IMR-90 (cell line): ENCODE data around the gene ABO. TPM values are rescaled to one million over a fixed set of nuclear protein-coding genes. Genes with fewer than 3 reads are reported as not detected.

Experiments used
- ATAC-seq: fragments of 200-7000 bp; cut with Tn5 transposase; 2 replicates; pipeline ENCODE4 v1.9.1; 2020; ENCODE audit warnings: low read depth, mild to moderate bottlenecking, moderate library complexity
- BruUV-seq: library from RNA; stranded (reverse); fragments of 400-500 nt; replicated peaks from 2 replicates; lab custom pipeline; 2021; lab: Mats Ljungman, UMichigan
- CTCF ChIA-PET: fragments of 300-600 bp; formaldehyde crosslinking; extraction: SDS; loops from one replicate; lab custom pipeline; 2021; ENCODE audit warnings: antibody characterized with exemption; lab: Yijun Ruan, JAX
- POLR2A ChIA-PET: fragments of 300-600 bp; sonication (Branson Sonifier 250); formaldehyde crosslinking; loops from one replicate; lab custom pipeline; 2022; ENCODE audit warnings: antibody characterized with exemption; ENCODE audit not compliant: unreplicated experiment; lab: Charles Lee
- DNase-seq: peaks from one replicate; pipeline ENCODE4 v3.0.0; 2013
- H2AFZ ChIP-seq: replicated peaks from 2 replicates; pipeline ENCODE3; 2013; ENCODE audit warnings: low read length, mild to moderate bottlenecking; ENCODE audit not compliant: poor library complexity
- H2AK5ac ChIP-seq: 2 replicates; pipeline ENCODE4 v1.6.1; 2013; ENCODE audit warnings: low read depth, low read length, inconsistent platforms
- H2AK9ac ChIP-seq: replicated peaks from 2 replicates; pipeline ENCODE3; 2013; ENCODE audit warnings: mild to moderate bottlenecking, low read depth, low read length, moderate library complexity; ENCODE audit not compliant: poor library complexity
- H2BK120ac ChIP-seq: 2 replicates; pipeline ENCODE4 v1.6.1; 2013; ENCODE audit warnings: low read depth, low read length, inconsistent platforms
- H2BK15ac ChIP-seq: 3 replicates; pipeline ENCODE4 v1.6.1; 2013; ENCODE audit warnings: low read depth, low read length, inconsistent platforms
- H2BK20ac ChIP-seq: 2 replicates; pipeline ENCODE4 v1.6.1; 2013; ENCODE audit warnings: low read depth, mild to moderate bottlenecking, inconsistent platforms, low read length, moderate library complexity
- H2BK5ac ChIP-seq: 2 replicates; pipeline ENCODE4 v1.6.1; 2013; ENCODE audit warnings: mild to moderate bottlenecking, low read depth, low read length, inconsistent platforms; ENCODE audit not compliant: poor library complexity, severe bottlenecking
- H3K14ac ChIP-seq: replicated peaks from 2 replicates; pipeline ENCODE4 v1.6.1; 2013; ENCODE audit warnings: low read depth, low read length, inconsistent platforms
- H3K18ac ChIP-seq: 2 replicates; pipeline ENCODE4 v1.6.1; 2013; ENCODE audit warnings: low read depth, low read length, control low read depth
- H3K23ac ChIP-seq: 2 replicates; pipeline ENCODE4 v1.6.1; 2013; ENCODE audit warnings: low read depth, low read length, inconsistent platforms
- H3K27ac ChIP-seq: 2 replicates; pipeline ENCODE4 v1.5.1; 2013; ENCODE audit warnings: mild to moderate bottlenecking, control low read depth, low read length; ENCODE audit not compliant: insufficient read depth
- H3K27me3 ChIP-seq: 2 replicates; pipeline ENCODE4 v1.6.1; 2013; ENCODE audit warnings: low read length; ENCODE audit not compliant: control insufficient read depth, insufficient read depth
- H3K36me3 ChIP-seq: 2 replicates; pipeline ENCODE4 v1.6.1; 2013; ENCODE audit warnings: low read length, mixed read lengths; ENCODE audit not compliant: control insufficient read depth, insufficient read depth
- H3K4ac ChIP-seq: 2 replicates; pipeline ENCODE4 v1.6.1; 2013; ENCODE audit warnings: low read depth, low read length, inconsistent platforms
- H3K4me1 ChIP-seq: 2 replicates; pipeline ENCODE4 v1.6.1; 2013; ENCODE audit warnings: low read length, mixed read lengths; ENCODE audit not compliant: control insufficient read depth, insufficient read depth
- H3K4me2 ChIP-seq: 2 replicates; pipeline ENCODE4 v1.6.1; 2013; ENCODE audit warnings: low read depth, mild to moderate bottlenecking, control low read depth, low read length, moderate library complexity
- H3K4me3 ChIP-seq: 2 replicates; pipeline ENCODE4 v1.5.1; 2013; ENCODE audit warnings: low read depth, mild to moderate bottlenecking, control low read depth, low read length, moderate library complexity; ENCODE audit not compliant: insufficient read depth
- H3K56ac ChIP-seq: 2 replicates; pipeline ENCODE4 v1.6.1; 2013; ENCODE audit warnings: low read length, inconsistent platforms; ENCODE audit not compliant: insufficient read depth; ENCODE audit errors: extremely low read depth
- H3K79me1 ChIP-seq, 2 experiments: 2 replicates each; pipeline ENCODE4 v1.6.1; 2013; ENCODE audit warnings: low read length in 2 of 2, inconsistent platforms in 1 of 2, low read depth in 1 of 2
- H3K9ac ChIP-seq: 2 replicates; pipeline ENCODE4 v1.6.1; 2013; ENCODE audit warnings: low read depth, low read length, control low read depth
- H3K9me1 ChIP-seq: 2 replicates; pipeline ENCODE4 v1.6.1; 2013; ENCODE audit warnings: low read length, inconsistent platforms; ENCODE audit not compliant: insufficient read depth
- H3K9me3 ChIP-seq: 2 replicates; pipeline ENCODE4 v1.6.1; 2013; ENCODE audit warnings: low read length; ENCODE audit not compliant: control insufficient read depth, insufficient read depth
- H4K20me1 ChIP-seq: 2 replicates; pipeline ENCODE4 v1.6.1; 2013; ENCODE audit warnings: low read length, inconsistent platforms; ENCODE audit not compliant: insufficient read depth
- H4K5ac ChIP-seq: 2 replicates; pipeline ENCODE4 v1.6.1; 2013; ENCODE audit warnings: mild to moderate bottlenecking, low read depth, low read length, control low read depth
- H4K8ac ChIP-seq, 2 experiments: 2 replicates each; pipeline ENCODE4 v1.6.1; 2013; ENCODE audit warnings: low read depth in 2 of 2, low read length in 2 of 2, control low read depth in 1 of 2, inconsistent platforms in 1 of 2
- H4K91ac ChIP-seq: 2 replicates; pipeline ENCODE4 v1.6.1; 2013; ENCODE audit warnings: low read depth, low read length, inconsistent platforms; ENCODE audit not compliant: insufficient read depth
- BHLHE40 ChIP-seq: fragments of 150-350 bp; IDR thresholded peaks from 2 replicates; pipeline ENCODE4 v1.6.1; 2016; ENCODE audit warnings: mild to moderate bottlenecking, low read depth, low read length
- CEBPB ChIP-seq: IDR thresholded peaks from 2 replicates; pipeline ENCODE4 v1.6.1; 2012; ENCODE audit warnings: low read depth, low read length, improper control_type of control experiment
- CHD1 ChIP-seq: IDR thresholded peaks from 2 replicates; pipeline ENCODE4 v1.6.1; 2012; ENCODE audit warnings: low read depth, low read length, improper control_type of control experiment
- FOS ChIP-seq: fragments of 150-350 bp; IDR thresholded peaks from 2 replicates; pipeline ENCODE4 v1.6.1; 2016; ENCODE audit warnings: low read depth, low read length
- MAFK ChIP-seq: IDR thresholded peaks from 2 replicates; pipeline ENCODE4 v1.6.1; 2012; ENCODE audit warnings: low read depth, low read length, improper control_type of control experiment
- MXI1 ChIP-seq: IDR thresholded peaks from 2 replicates; pipeline ENCODE4 v1.6.1; 2012; ENCODE audit warnings: low read depth, mild to moderate bottlenecking, low read length, moderate library complexity, borderline replicate concordance
- NFE2L2 ChIP-seq: fragments of 150-350 bp; IDR thresholded peaks from 2 replicates; pipeline ENCODE4 v1.6.1; 2016; ENCODE audit warnings: low read depth, mild to moderate bottlenecking, low read length
- POLR2A ChIP-seq: IDR thresholded peaks from 2 replicates; pipeline ENCODE4 v1.6.1; 2012; ENCODE audit warnings: mild to moderate bottlenecking, low read depth, low read length
- RFX5 ChIP-seq: IDR thresholded peaks from 2 replicates; pipeline ENCODE4 v1.8.0; 2012; ENCODE audit warnings: low read depth, mild to moderate bottlenecking, low read length, moderate library complexity
- SMC3 ChIP-seq: fragments of 150-350 bp; IDR thresholded peaks from 2 replicates; pipeline ENCODE4 v1.6.1; 2016; ENCODE audit warnings: low read depth, mild to moderate bottlenecking, antibody characterized with exemption, low read length, moderate library complexity
- WGBS, 2 experiments: methylation state at CpG; one replicate each; pipeline versions ENCODE4 v1.1.5 to v1.1.7; 2013; ENCODE audit warnings: missing lambda C conversion rate in 2 of 2; ENCODE audit not compliant: insufficient read length in 1 of 2; ENCODE audit errors: extremely low coverage in 2 of 2; 5-methylcytosine and 5-hydroxymethylcytosine counted together
- dilution Hi-C: fragments of 300-500 bp; cut with HindIII; formaldehyde crosslinking; loops from one replicate; pipeline ENCODE4 v1.14.3; 2018; ENCODE audit warnings: low sequenced_read_pairs; ENCODE audit not compliant: unreplicated experiment
- in situ Hi-C: fragments of 300-500 bp; cut with MboI; formaldehyde crosslinking; loops from 3 replicates; pipeline ENCODE4 v1.14.3; 2019; ENCODE audit warnings: low sequenced_read_pairs, inconsistent platforms, mixed read lengths
- intact Hi-C: fragments of 100-400 bp; cut with micrococcal nuclease; formaldehyde crosslinking; loops from 2 replicates; pipeline ENCODE4 v1.10.0; 2022
- polyA plus RNA-seq, 3 experiments: library from polyadenylated mRNA; depleted of rRNA; stranded (reverse); fragments of >200 nt; gene quantifications; 2 replicates each; pipeline ENCODE4 v1.2.3, GENCODE V29; 2012; ENCODE audit warnings: low replicate concordance in 1 of 3
- total RNA-seq: library from RNA; depleted of rRNA; stranded (reverse); fragments of >200 nt; gene quantifications from 2 replicates; pipeline ENCODE4 v1.2.3, GENCODE V29; 2012
- TF ChIP-seq, protein P1 (sequence below): fragments of 150-350 bp; IDR thresholded peaks from 2 replicates; pipeline ENCODE4 v1.6.1; 2016; ENCODE audit warnings: low read depth, mild to moderate bottlenecking, low read length, moderate library complexity, borderline replicate concordance

ABO gene
- total and polyA plus RNA-seq, 2 of the 4 experiments (the other 2 are of a cell fraction): not detected

DNA sequence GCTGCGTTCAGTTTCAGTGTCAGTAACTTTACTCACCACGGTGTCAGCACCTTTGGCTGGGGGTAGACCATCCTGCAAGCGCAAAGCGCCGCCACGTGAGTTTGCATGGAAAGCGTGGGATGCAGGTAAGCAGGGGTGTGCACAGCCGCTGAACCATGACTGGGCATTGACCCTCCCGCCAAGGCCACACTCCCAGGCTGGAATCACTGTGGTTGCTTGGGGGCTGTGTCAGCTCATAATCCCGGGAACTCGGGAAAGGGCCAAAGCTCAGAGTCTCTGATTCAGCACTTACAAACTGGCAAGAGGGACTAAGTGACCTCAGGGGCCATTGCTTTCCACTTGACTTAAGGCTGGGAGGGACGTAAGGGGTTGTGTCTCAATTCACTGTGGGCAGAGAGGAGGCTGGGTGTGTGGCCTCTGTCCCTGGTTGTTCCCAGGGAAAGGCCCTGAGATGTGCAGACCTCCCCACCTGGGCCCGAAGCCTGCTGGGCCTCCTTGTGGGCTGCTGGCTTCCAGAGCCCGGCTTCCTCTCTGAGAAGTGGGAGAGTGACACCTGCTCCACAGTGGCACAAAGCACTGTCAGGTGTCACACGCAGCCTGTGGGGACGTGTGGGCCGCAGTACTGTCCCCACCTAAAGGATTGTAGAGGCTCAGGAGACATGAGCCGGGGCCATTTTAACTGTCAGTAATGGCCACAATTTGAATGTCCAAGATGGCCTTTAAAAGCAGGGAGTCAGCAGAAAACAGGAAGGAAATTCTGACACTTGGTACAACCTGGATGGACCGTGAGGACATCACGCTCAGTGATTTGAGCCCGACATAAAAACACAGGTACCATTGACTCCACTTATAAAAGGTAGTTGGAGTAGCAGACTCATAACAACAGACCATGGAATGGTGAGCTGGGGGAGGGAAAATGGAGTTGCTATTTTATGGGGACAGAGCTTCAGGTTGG is 16.7 kb downstream of the ABO start:
- Histone ChIP-seq H2AK9ac (no peak overlapping the region), H2AK5ac (no peak overlapping the region), H2BK120ac (no peak overlapping the region), H3K4me3 (no peak overlapping the region), H2AFZ (peak overlapping the region; percentile 6), H3K56ac (no peak overlapping the region), H3K9ac (no peak overlapping the region), H3K9me1 (no peaks in the 10 kb centered on the region), H4K20me1 (no peaks in the 10 kb centered on the region), H3K23ac (no peak overlapping the region), H3K4me2 (no peak overlapping the region), H3K79me1 (no peaks in the 10 kb centered on the region), H4K8ac (no peak overlapping the region), H2BK5ac (no peak overlapping the region), H3K9me3 (no peaks in the 10 kb centered on the region), H3K27me3 (peaks cover 21% of the 10 kb centered on the region; the same call in 1 of the 2 replicates), H4K91ac (no peak overlapping the region), H3K4ac (no peak overlapping the region), H3K14ac (no peak overlapping the region), H3K27ac (no peak overlapping the region), H3K36me3 (no peaks in the 10 kb centered on the region), H2BK20ac (no peak overlapping the region), H4K5ac (no peak overlapping the region), H3K18ac (no peak overlapping the region), H2BK15ac (no peak overlapping the region), H3K4me1 (no peaks in the 10 kb centered on the region)
- ATAC-seq: no peak
- CTCF ChIA-PET: no interaction called here
- in situ Hi-C loops: no loop called here
- POLR2A ChIA-PET: no interaction called here
- dilution Hi-C loops: no loop called here
- BruUV-seq: no TSS peak
- no peak for TF ChIP-seq BHLHE40
- no peak for TF ChIP-seq SMC3
- TF ChIP-seq RFX5: no peak
- TF ChIP-seq CEBPB: no peak
- no peak for TF ChIP-seq MXI1
- TF ChIP-seq CHD1: no peak
- TF ChIP-seq, protein P1, sequence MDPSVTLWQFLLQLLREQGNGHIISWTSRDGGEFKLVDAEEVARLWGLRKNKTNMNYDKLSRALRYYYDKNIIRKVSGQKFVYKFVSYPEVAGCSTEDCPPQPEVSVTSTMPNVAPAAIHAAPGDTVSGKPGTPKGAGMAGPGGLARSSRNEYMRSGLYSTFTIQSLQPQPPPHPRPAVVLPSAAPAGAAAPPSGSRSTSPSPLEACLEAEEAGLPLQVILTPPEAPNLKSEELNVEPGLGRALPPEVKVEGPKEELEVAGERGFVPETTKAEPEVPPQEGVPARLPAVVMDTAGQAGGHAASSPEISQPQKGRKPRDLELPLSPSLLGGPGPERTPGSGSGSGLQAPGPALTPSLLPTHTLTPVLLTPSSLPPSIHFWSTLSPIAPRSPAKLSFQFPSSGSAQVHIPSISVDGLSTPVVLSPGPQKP: no peak
- no peak for TF ChIP-seq NFE2L2
- no peak for TF ChIP-seq FOS
- TF ChIP-seq MAFK: no peak
- no peak for TF ChIP-seq POLR2A
- no peak for DNase-seq
- WGBS, 2 experiments: 68% methylated on average over 5 of the region's 21 CpGs; no CpG with 5 or more reads in 1 of the 2 experiments
- intact Hi-C loops: no loop called here
